ENCODE results near the gene NCAM2.

GRCh38 chr21:21067375-21067774, 69.2 kb downstream of the NCAM2 start:
- no peak for TF ChIP-seq POLR2A (IDR thresholded peaks at IDR 0.05; ENCODE audit: low read depth, low read length)
- no peak for TF ChIP-seq CTCF (IDR thresholded peaks at IDR 0.05; ENCODE audit: extremely low read depth in 1 of 2, insufficient read depth in 1 of 2, low read depth in 1 of 2, low read length in 2 of 2)
- TF ChIP-seq MYC (IDR thresholded peaks at IDR 0.05; ENCODE audit: low read depth, low read length): no peak
- TF ChIP-seq EZH2 (IDR thresholded peaks at IDR 0.05; ENCODE audit: borderline replicate concordance, low read depth, low read length, severe bottlenecking): no peak
- TF ChIP-seq MAX (IDR thresholded peaks at IDR 0.05; ENCODE audit: insufficient read depth, insufficient read length): no peak
